Retinal pigment epithelial cell (primary cell): ENCODE data around the gene COL24A1.
"Not testable (repeated sequence)": the region's sequence is repeated elsewhere in the genome, so short reads cannot be mapped to it uniquely, and the experiment has no call there.

Experiments used
- DNase-seq: peaks from one replicate; pipeline ENCODE4 v3.0.0-alpha.2; 2010; ENCODE audit warnings: low read depth
- H3K4me3 ChIP-seq: 2 replicates; pipeline ENCODE4 v1.5.1; 2011; ENCODE audit warnings: mild to moderate bottlenecking, low read length, control low read depth, moderate library complexity
- CTCF ChIP-seq: conservative IDR thresholded peaks from 2 replicates; pipeline ENCODE4 v1.5.1; 2011; ENCODE audit warnings: low read depth, low read length, control low read depth, inconsistent platforms

The COL24A1 gene

GRCh38 chr1:85962457-85962856 is 194.1 kb downstream of the COL24A1 start:
- DNase-seq, result no peak
- TF ChIP-seq CTCF, result no peak
- H3K4me3 ChIP-seq, result no peak overlapping the region

- TF ChIP-seq CTCF, result no peak
- H3K4me3 ChIP-seq, result no peak overlapping the region
- no peak for DNase-seq
Observed at GRCh38 chr1:85957760-85958159, 198.8 kb downstream of the COL24A1 start.

GRCh38 chr1:85955218-85955617 is 201.4 kb downstream of the COL24A1 start:
- not testable (repeated sequence) for H3K4me3 ChIP-seq, DNase-seq

GRCh38 chr1:85952460-85952859 is 204.1 kb downstream of the COL24A1 start:
- TF ChIP-seq CTCF, result no peak

GRCh38 chr1:85947186-85947585 is 209.4 kb downstream of the COL24A1 start:
- no peak for TF ChIP-seq CTCF
- DNase-seq, result no peak
- no peak overlapping the region for H3K4me3 ChIP-seq

More at GRCh38 chr1:85952460-85952859, 204.1 kb downstream of the COL24A1 start:
- H3K4me3 ChIP-seq, result no peak overlapping the region
- DNase-seq, result no peak

- H3K4me3 ChIP-seq, result no peak overlapping the region
- no peak for TF ChIP-seq CTCF
- no peak for DNase-seq
Observed at GRCh38 chr1:85943945-85944344, 212.6 kb downstream of the COL24A1 start.

GRCh38 chr1:85943526-85943925 is 213.0 kb downstream of the COL24A1 start:
- no peak for DNase-seq
- TF ChIP-seq CTCF, result no peak
- no peak overlapping the region for H3K4me3 ChIP-seq

- no peak overlapping the region for H3K4me3 ChIP-seq
- no peak for DNase-seq
Observed at GRCh38 chr1:85940656-85941306, 215.8 kb downstream of the COL24A1 start.

More at GRCh38 chr1:85940656-85941306, 215.8 kb downstream of the COL24A1 start:
- no peak for TF ChIP-seq CTCF
